Measurements from ENCODE around the gene FOXP3.

Gene FOXP3

GRCh38 chrX:49212209-49212608, 52.3 kb downstream of the FOXP3 start:
- no peak for FAIRE-seq

GRCh38 chrX:49211074-49211473, 53.4 kb downstream of the FOXP3 start:
- no peak for FAIRE-seq

DNA sequence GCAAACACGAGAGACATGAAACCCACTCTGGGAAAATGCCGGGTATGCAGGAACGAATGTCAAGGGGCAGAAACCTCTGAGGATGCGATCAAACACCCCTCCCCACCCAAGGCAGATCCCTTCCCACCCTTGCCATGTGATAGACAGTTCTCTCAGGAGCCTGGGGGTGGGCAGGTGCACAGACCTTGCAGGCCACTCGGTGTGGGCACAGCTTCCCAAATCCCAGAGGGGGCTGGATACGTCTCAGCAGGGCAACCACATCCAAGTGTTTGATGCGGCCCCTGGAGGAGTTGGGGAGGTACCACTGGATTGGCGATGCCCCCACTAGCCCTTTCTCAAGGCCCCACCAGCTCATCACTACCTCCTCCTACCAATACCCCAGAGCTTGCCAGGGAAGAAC, 54.1 kb downstream of the FOXP3 start:
- no peak for FAIRE-seq

DNA sequence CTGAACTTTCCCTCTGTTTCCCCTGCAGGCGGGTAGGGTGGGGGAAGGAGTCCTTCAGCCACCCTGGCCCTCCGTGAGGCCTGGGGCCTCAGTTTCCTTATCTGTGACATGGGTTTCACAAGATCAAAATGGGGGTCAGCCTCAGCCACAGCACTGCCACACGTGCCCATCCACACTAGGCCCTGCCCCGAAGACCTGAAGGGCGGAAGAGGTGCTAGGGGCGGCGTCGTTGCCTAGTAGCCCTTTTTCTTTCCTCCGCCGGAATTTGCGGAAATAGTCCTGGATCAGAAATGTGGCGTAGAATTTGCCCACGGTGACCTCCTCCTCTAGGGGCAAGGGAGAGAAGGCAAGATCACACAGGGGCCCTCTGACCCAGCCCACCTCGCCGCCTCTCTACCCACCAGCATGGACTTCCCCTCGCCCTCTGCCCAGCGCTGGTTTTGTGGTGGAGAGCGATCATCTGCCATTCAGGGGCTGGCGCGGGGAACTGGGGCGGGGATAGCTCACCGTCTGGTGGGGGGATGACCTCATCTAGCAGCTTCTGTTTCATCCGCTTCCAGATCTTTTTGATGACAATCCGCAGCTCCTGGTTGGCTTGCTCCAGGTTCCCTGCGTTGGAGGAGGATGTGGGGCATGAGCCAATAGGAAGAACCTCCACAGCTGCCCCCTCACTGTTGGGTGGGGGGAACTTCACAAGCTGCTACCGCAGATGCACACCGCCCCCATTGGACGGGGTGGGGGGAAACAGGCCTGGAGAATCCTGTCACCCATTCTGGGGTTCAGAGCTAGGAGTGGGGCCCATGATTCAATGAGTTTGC, 54.9 kb downstream of the FOXP3 start:
- FAIRE-seq = no peak

DNA sequence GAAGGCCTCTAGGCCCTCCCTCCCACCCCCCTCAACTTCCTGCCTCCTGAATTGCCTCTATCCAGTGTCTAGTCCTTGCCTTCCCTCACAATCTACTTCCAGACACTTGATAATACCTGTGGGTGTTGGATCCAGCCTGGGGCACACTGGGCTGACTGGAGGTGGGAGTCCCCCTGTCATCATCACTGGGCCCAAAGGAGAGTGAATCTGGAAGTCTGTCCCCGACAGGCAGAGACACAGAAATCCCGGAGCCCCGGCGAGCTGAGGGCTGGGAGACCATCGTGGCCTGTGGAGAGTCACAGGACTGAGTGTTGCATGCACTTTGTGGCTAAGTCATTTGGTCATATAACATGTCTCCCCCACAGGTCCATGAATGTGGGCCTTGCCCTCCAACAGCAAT, 56.1 kb downstream of the FOXP3 start:
- FAIRE-seq = no peak

- FAIRE-seq = no peak
Observed at GRCh38 chrX:49206543-49206942, 58.0 kb downstream of the FOXP3 start.

DNA sequence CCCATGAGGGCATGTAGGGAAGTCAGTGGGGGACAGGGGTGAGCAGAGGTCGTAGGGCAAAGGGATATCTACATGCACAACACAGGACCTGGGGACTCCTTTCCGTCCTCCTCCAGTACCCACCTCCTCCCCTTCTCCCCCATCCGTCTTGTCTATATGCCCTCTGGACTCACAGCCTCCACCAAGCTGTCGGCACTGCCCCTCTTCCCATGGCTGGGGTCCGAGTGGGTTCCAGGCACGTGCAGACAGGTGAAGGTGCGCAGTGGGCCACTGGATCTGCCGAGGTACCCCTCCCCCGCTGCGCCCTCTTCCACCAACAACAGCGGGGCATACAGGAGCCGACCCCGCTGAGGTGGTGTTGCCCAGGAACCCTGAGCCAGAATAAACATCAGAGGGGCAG, 59.1 kb downstream of the FOXP3 start:
- no peak for FAIRE-seq

GRCh38 chrX:49204709-49205108, 59.8 kb downstream of the FOXP3 start:
- FAIRE-seq = no peak

DNA sequence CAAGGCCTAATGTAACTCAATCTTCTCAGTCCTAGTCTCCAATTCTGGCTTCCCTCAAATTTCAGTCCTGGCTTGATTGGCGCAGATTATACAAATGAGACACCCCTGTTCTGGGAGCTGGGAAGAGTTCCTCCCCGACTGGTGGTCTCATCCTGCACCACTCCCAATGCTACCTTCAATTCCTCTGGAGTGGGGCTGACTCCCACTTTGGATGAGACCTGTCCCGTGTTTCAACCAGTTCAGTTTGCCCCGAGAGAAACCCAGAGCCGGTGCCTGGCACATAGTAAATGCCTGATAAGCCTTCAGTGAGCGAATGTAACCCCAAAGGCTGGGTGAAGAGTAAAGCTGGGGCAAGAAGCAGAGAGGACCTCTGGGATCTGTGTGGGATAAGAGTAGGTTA, 60.5 kb downstream of the FOXP3 start:
- no peak for FAIRE-seq

DNA sequence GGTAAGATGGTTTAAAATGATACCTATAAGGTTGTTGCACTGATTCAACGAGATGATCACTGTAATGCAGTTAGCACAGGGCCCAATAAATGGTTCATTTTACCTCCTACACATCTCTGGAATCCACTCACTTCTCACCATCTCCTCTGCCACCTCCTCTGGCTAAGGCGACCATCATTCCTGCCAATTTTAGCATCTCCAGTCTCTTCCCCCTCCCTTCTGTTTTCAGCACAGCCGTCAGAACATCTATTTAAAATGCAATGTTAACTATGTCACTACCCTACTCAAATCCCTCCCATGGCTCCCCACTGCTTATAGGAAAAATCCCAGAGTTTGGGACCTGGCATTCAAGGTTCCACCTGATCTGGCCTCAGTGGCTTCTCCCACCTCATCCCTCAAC, 61.0 kb downstream of the FOXP3 start:
- FAIRE-seq = no peak

DNA sequence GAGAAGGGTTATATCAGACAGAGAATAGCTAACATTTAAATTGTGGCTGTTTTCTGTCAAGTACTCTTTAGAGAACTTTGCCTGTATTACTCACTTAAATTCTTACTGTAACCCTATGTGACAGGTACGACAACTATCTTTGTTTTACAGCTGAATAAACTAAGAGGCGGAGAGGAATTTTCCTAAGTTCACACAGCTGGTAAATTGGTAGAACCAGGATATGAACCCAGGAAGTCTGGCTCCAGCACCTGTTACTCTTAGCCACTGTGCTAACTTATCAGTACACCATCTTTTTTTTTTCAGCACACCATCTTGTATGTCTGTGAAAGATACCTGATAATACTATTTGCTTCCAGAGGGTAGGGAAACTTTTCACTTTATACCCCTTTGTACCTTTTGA, 62.5 kb downstream of the FOXP3 start:
- no peak for FAIRE-seq

All from colon (tissue), 2 donors.